Measurements from ENCODE around the gene BMF.
"Not testable (repeated sequence)": the region's sequence is repeated elsewhere in the genome, so short reads cannot be mapped to it uniquely, and the experiment has no call there.

BMF gene, protein sequence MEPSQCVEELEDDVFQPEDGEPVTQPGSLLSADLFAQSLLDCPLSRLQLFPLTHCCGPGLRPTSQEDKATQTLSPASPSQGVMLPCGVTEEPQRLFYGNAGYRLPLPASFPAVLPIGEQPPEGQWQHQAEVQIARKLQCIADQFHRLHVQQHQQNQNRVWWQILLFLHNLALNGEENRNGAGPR

DNA sequence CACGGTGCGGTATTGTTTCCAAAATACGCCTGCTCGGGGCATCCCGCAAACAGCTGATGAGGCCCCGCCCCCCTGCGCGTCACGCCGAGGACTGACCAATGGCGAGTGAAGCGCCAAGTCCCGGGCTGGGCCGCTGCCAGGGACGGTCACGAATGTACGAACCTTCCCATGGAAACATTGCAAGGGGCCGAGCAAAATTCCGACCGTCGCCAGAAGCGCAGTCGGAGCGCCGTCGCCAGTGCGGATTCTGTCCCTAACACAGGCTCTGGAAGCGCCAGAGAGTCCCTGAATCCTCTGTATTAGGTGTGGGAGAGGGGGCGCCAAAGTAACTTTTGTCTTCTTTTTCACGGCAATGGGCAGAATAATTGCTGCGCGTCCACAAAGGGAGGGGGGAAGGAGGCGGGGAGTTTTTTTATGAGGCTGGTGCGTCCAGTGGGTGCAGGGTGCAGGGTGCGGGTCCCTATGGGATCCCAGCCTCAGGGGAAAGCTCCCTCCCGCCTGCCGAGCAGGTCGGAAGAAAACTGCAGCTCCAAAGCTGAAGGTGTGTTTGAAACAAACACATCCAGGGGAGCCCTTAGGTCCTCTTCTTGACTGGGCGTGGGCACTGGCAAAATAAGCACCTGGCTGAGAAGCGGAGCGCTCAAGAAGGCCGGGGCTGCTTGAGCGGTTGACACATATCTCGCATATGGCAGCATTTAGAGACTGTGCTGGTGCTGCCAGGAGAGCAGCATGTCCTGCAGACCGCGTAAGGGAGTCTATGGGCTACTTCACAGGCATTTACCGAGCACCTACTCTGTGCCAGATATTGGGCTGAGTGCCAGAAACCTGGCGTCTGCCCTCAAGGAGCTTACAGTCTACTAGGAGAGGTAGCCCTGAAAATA, at the start of gene BMF:
Gene BMF (minus strand): TSS at position 25 of the 881 bp plus-strand sequence. CDS start 2,793 bp downstream, outside the sequence.
- TF ChIP-seq JUND (IDR thresholded peaks at IDR 0.05; ENCODE audit: low read depth) = no peak
- in situ Hi-C loops (cut with HindIII; ENCODE audit: low pct_unique_long_range_greater_than_20kb, low sequenced_read_pairs) = no loop called here
- DNase-seq (ENCODE audit: low read depth in 1 of 2, low spot score in 1 of 2) = peak; percentile 94 to 99

GRCh38 chr15:40157778-40158447, 49.2 kb upstream of the BMF start:
- no peak for DNase-seq (ENCODE audit: low read depth in 1 of 2, low spot score in 1 of 2)
- no peak for TF ChIP-seq JUND (IDR thresholded peaks at IDR 0.05; ENCODE audit: low read depth)
- in situ Hi-C loops (cut with HindIII; ENCODE audit: low pct_unique_long_range_greater_than_20kb, low sequenced_read_pairs) = no loop called here

- DNase-seq (ENCODE audit: low read depth in 1 of 2, low spot score in 1 of 2) = peak; percentile 25 to 85
- in situ Hi-C loops (cut with HindIII; ENCODE audit: low pct_unique_long_range_greater_than_20kb, low sequenced_read_pairs) = no loop called here
- TF ChIP-seq JUND (IDR thresholded peaks at IDR 0.05; ENCODE audit: low read depth) = no peak
Measured at GRCh38 chr15:40155270-40155910, 46.7 kb upstream of the BMF start.

DNA sequence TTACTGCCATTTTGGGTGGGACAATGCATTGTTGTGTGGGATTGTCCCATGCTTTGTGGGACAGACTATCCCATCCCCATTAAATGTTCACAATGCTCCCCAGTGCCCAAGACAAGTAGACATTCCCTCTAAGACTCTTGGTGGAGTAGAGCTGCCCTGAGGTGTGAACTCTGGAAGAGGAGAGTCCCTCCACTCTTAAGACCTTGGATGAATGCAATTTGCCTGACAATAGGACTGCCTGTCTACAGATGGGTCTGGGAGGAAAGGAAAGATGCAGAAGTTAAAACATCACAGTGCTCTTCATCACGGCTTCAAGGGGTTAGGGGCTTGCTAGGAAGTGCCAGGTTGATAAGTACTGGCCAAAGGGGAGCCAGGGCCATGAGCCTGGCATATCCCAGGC, 46.1 kb upstream of the BMF start:
- in situ Hi-C loops (cut with HindIII; ENCODE audit: low pct_unique_long_range_greater_than_20kb, low sequenced_read_pairs); DNase-seq (ENCODE audit: low read depth in 1 of 2, low spot score in 1 of 2): not testable (repeated sequence)

GRCh38 chr15:40151991-40152390, 43.3 kb upstream of the BMF start:
- no peak for DNase-seq (ENCODE audit: low read depth in 1 of 2, low spot score in 1 of 2)
- TF ChIP-seq JUND (IDR thresholded peaks at IDR 0.05; ENCODE audit: low read depth) = no peak
- in situ Hi-C loops (cut with HindIII; ENCODE audit: low pct_unique_long_range_greater_than_20kb, low sequenced_read_pairs) = no loop called here

DNA sequence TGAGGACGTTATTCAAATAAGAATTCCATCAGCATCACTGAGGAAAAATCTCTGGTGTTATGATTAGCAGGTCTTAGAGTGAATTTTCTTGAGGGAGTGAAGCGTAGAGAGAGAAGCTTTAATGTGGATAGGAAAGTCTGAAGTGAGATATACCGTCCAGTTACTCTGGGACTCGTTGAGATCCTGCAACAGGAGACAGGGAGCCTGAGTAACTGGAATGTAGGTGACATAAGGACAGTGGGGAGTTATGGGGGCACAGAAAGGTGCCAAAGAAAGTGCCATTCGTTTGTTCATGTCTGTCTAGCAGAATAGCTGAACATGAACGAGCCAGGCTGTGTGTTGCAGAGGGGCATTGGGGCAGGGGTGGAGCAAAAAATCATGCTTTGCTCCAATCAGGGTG, 42.8 kb upstream of the BMF start:
- TF ChIP-seq JUND (IDR thresholded peaks at IDR 0.05; ENCODE audit: low read depth) = no peak
- no peak for DNase-seq (ENCODE audit: low read depth in 1 of 2, low spot score in 1 of 2)
- in situ Hi-C loops (cut with HindIII; ENCODE audit: low pct_unique_long_range_greater_than_20kb, low sequenced_read_pairs) = no loop called here

DNA sequence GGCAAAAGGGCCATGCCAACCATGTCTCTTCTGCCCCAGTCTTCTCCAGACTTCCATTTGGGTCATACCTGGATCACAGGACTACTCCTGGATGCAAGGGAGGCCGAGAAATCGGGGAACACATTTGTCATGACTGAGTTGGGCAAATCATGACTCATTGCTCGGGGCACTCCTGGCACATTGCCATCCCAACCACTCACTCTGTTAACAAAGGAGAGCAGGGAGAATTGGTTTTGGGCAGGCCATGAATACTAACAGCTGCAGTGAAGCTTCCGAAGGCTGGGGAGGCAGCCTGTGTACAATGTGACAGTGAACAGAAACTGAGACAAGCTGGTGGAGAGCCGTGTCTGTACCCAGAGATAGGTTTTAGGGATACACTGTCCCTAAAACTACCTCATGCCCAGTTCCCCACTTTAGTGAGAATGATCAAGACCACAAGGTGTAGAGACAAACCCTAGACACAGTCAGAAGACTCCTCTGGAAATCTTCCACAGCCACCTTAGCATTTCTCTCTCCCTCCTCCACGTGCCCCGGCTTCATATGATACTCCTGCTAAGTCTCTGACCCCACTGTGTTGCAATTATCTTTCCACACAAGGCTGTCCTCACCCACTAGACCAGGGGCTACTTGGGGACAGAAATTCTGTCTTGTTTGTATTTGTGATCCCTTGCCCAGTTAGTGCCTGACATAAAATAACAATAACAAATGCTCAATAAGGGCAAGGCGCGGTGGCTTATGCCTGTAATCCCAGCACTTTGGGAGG, 41.7 kb upstream of the BMF start:
- in situ Hi-C loops (cut with HindIII; ENCODE audit: low pct_unique_long_range_greater_than_20kb, low sequenced_read_pairs) = no loop called here
- DNase-seq (ENCODE audit: low read depth in 1 of 2, low spot score in 1 of 2) = peak in 1 of 2 experiments; percentile 72
- no peak for TF ChIP-seq JUND (IDR thresholded peaks at IDR 0.05; ENCODE audit: low read depth)

GRCh38 chr15:40149339-40149738, 40.7 kb upstream of the BMF start:
- TF ChIP-seq JUND (IDR thresholded peaks at IDR 0.05; ENCODE audit: low read depth) = no peak
- in situ Hi-C loops (cut with HindIII; ENCODE audit: low pct_unique_long_range_greater_than_20kb, low sequenced_read_pairs) = no loop called here
- DNase-seq (ENCODE audit: low read depth in 1 of 2, low spot score in 1 of 2) = no peak

DNA sequence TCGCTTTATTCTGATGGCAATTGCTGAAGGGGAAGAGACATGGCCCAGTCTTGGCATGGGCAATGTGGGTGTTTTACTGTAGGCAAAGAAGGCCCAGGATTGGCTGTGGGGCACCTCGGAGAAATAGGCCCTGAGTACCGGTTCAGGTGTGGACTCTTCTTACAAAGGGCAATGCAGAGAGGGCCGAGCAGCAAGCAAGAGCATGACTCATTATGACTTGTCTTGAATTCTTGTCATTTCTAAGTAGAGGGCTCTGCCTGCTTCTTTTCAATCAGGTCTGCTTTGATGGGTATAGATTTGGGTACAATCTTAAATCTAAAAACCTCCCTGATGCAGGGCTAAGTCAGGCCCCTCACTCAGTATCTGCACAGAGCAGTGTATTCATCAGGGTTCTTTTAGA, 37.4 kb upstream of the BMF start:
- no peak for DNase-seq (ENCODE audit: low read depth in 1 of 2, low spot score in 1 of 2)
- in situ Hi-C loops (cut with HindIII; ENCODE audit: low pct_unique_long_range_greater_than_20kb, low sequenced_read_pairs) = no loop called here
- TF ChIP-seq JUND (IDR thresholded peaks at IDR 0.05; ENCODE audit: low read depth) = no peak

DNA sequence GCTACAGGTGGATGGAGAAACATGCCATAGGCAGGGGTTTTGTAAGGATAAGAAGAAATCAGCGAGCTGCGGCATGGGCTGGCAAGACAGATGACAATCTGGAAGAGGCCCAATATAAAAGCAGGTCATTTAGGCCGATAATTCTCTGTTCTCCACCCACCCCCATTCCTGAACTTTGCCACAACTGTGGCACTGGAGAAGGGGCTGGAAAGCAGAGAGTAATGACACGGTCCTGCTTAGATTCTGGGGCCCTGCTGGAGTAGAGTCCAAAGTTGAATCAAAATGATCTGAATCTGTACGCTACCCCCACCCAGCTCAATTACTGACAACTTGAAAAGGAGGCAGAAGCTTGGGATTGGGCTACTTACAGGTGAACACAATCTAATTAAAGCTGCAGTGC, 33.7 kb upstream of the BMF start:
- TF ChIP-seq JUND (IDR thresholded peaks at IDR 0.05; ENCODE audit: low read depth) = no peak
- in situ Hi-C loops (cut with HindIII; ENCODE audit: low pct_unique_long_range_greater_than_20kb, low sequenced_read_pairs) = no loop called here
- no peak for DNase-seq (ENCODE audit: low read depth in 1 of 2, low spot score in 1 of 2)

GRCh38 chr15:40138201-40138570, 29.5 kb upstream of the BMF start:
- in situ Hi-C loops (cut with HindIII; ENCODE audit: low pct_unique_long_range_greater_than_20kb, low sequenced_read_pairs) = not testable (repeated sequence)

More at GRCh38 chr15:40138201-40138570, 29.5 kb upstream of the BMF start:
- DNase-seq (ENCODE audit: low read depth in 1 of 2, low spot score in 1 of 2) = not testable (repeated sequence)
